ENCODE measurements around the gene CSKMT. TPM values are rescaled to one million over a fixed set of nuclear protein-coding genes. Genes with fewer than 3 reads are reported as not detected.

CSKMT gene
- total RNA-seq, 1 experiment from 2014 or later = 49.2 TPM

GRCh38 chr11:62648967-62649364, 16.1 kb upstream of the CSKMT start:
- H3K4me2 ChIP-seq (ENCODE audit: insufficient read depth, insufficient read length, low read length) = no peak overlapping the region
- H3K27ac Mint-ChIP-seq = no peak overlapping the region
- no peak overlapping the region for H3K4me3 Mint-ChIP-seq
- no peak overlapping the region for H3K23ac ChIP-seq (ENCODE audit: insufficient read length, low read depth, low read length)
- H3K18ac ChIP-seq (ENCODE audit: insufficient read length, low read depth, low read length) = no peak overlapping the region
- no peak overlapping the region for H3T11ph ChIP-seq (ENCODE audit: low read length)
- H3K27me3 Mint-ChIP-seq (ENCODE audit: low read depth) = no peaks in the 10 kb centered on the region
- H3K79me2 ChIP-seq (ENCODE audit: insufficient read depth, low read length) = peaks cover 12% of the 10 kb centered on the region; the same call in 1 of the 2 replicates
- no peak overlapping the region for H4K8ac ChIP-seq (replicated peaks; ENCODE audit: insufficient read length, low read depth, low read length)
- H3K4me1 ChIP-seq (ENCODE audit: insufficient read depth, low read length) = peaks cover 3% of the 10 kb centered on the region; the same call in 1 of the 2 replicates
- H3K36me3 Mint-ChIP-seq (ENCODE audit: insufficient read depth in 1 of 3, low read depth in 3 of 3) = peaks cover 14 to 36% (median 23%) of the 10 kb centered on the region in 3 experiments
- H2BK15ac ChIP-seq (ENCODE audit: low read depth, low read length) = no peak overlapping the region
- no peak overlapping the region for H3K9ac ChIP-seq (ENCODE audit: extremely low read depth, insufficient read length, low read length)
- peaks cover 9% of the 10 kb centered on the region for H3K23me2 ChIP-seq (ENCODE audit: insufficient read length, low read depth, low read length, poor library complexity, severe bottlenecking)
- H3K4ac ChIP-seq (ENCODE audit: low read depth, low read length) = no peak overlapping the region
- no peak overlapping the region for H3K56ac ChIP-seq (ENCODE audit: insufficient read length, low read depth, low read length)
- H2BK5ac ChIP-seq (ENCODE audit: insufficient read length, low read length) = no peak overlapping the region
- H4K20me1 ChIP-seq (ENCODE audit: control insufficient read depth, insufficient read depth, insufficient read length) = no peaks in the 10 kb centered on the region
- no peak overlapping the region for H2BK12ac ChIP-seq (ENCODE audit: insufficient read length, low read depth, low read length)
- no peak overlapping the region for H3K14ac ChIP-seq (ENCODE audit: insufficient read depth, low read length)
- H3K27me3 ChIP-seq (ENCODE audit: insufficient read depth, low read length) = no peaks in the 10 kb centered on the region
- no CpG with 5 or more reads among the region's 11 CpGs for WGBS (ENCODE audit: extremely low coverage, insufficient read length, low lambda C conversion rate)
- H4K91ac ChIP-seq (ENCODE audit: insufficient read length, low read depth, low read length) = no peak overlapping the region
- H3K9me3 Mint-ChIP-seq = no peaks in the 10 kb centered on the region
- no peak overlapping the region for H2BK120ac ChIP-seq (ENCODE audit: low read depth, low read length, poor library complexity, severe bottlenecking)
- H2AK5ac ChIP-seq (ENCODE audit: insufficient read length, low read length) = no peak overlapping the region
- H3K9me3 ChIP-seq (ENCODE audit: control insufficient read depth, low read depth, low read length) = no peaks in the 10 kb centered on the region
- H3K27ac ChIP-seq (ENCODE audit: insufficient read length, low read depth, low read length) = no peak overlapping the region
- H3K4me1 Mint-ChIP-seq = peaks cover 12 to 17% of the 10 kb centered on the region in 2 experiments
- H2BK20ac ChIP-seq (ENCODE audit: low read depth, low read length, poor library complexity, severe bottlenecking) = no peak overlapping the region
- no peak for TF ChIP-seq CTCF (conservative IDR thresholded peaks at IDR 0.05)
- H4K5ac ChIP-seq (ENCODE audit: insufficient read length, low read depth, low read length) = no peak overlapping the region
- H3K79me1 ChIP-seq (ENCODE audit: insufficient read depth, low read depth, low read length, poor library complexity, severe bottlenecking) = no peaks in the 10 kb centered on the region
- H2AFZ ChIP-seq (ENCODE audit: low read length) = no peak overlapping the region
- DNase-seq = no peak
